Measurements from ENCODE around the gene PKP4.

GRCh38 chr2:158464426-158465281, 7.9 kb downstream of the PKP4 start:
- TF ChIP-seq CTCF (IDR thresholded peaks at IDR 0.05), result peak in 1 of 3 donors; percentile 18
- no peak for TF ChIP-seq POLR2A (IDR thresholded peaks at IDR 0.05)
